ENCODE measurements around the gene PTPRN2. TPM values are rescaled to one million over a fixed set of nuclear protein-coding genes. Genes with fewer than 3 reads are reported as not detected.
A peak's percentile ranks its signal among the peaks of the same experiment; 100 is the strongest.

Gene PTPRN2
- total RNA-seq, 1 experiment from 2014 or later = 1.1 TPM

DNA sequence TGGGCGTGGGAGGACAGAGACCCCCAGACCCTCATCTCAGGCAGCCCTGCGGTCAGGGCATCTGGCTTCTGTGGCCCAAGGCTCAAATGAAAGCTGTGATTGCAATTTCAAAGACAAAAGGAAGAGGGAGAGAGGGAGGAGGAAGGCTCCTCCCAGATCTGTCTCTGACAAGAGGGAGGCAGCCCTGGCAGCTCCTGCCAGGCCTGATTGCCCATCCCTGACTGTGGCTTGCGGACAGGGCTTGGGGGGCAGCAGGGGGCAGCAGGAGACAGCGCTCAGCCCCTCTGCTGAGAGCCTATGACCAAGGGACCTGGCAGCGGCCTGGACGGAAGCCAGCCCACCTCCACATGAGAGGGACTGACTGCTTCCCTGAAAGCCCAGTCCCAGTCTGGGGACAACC, 91.8 kb downstream of the PTPRN2 start:
- DNase-seq (ENCODE audit: low read depth, low spot score) (no peak), ATAC-seq (peak; percentile 92)
- no TSS peak for BruUV-seq (replicated peaks)
- Histone ChIP-seq H3K27ac (ENCODE audit: low read length) (no peak overlapping the region), H3K9me3 (ENCODE audit: control insufficient read depth, insufficient read depth, low read depth, low read length) (no peaks in the 10 kb centered on the region), H3K4me3 (ENCODE audit: low read depth in 2 of 2, low read length in 2 of 2) (no peak overlapping the region), H3K27me3 (ENCODE audit: control insufficient read depth, insufficient read depth, low read length) (no peaks in the 10 kb centered on the region), H3K36me3 (ENCODE audit: control insufficient read depth, insufficient read depth, low read length) (no peaks in the 10 kb centered on the region), H3K4me1 (ENCODE audit: control insufficient read depth, insufficient read depth, low read length) (no peaks in the 10 kb centered on the region)
- intact Hi-C loops (cut with micrococcal nuclease; ENCODE audit: unreplicated experiment) (no loop called here), in situ Hi-C loops (cut with HindIII; ENCODE audit: low pct_unique_long_range_greater_than_20kb, low sequenced_read_pairs) (no loop called here)
- TF ChIP-seq, protein P1, sequence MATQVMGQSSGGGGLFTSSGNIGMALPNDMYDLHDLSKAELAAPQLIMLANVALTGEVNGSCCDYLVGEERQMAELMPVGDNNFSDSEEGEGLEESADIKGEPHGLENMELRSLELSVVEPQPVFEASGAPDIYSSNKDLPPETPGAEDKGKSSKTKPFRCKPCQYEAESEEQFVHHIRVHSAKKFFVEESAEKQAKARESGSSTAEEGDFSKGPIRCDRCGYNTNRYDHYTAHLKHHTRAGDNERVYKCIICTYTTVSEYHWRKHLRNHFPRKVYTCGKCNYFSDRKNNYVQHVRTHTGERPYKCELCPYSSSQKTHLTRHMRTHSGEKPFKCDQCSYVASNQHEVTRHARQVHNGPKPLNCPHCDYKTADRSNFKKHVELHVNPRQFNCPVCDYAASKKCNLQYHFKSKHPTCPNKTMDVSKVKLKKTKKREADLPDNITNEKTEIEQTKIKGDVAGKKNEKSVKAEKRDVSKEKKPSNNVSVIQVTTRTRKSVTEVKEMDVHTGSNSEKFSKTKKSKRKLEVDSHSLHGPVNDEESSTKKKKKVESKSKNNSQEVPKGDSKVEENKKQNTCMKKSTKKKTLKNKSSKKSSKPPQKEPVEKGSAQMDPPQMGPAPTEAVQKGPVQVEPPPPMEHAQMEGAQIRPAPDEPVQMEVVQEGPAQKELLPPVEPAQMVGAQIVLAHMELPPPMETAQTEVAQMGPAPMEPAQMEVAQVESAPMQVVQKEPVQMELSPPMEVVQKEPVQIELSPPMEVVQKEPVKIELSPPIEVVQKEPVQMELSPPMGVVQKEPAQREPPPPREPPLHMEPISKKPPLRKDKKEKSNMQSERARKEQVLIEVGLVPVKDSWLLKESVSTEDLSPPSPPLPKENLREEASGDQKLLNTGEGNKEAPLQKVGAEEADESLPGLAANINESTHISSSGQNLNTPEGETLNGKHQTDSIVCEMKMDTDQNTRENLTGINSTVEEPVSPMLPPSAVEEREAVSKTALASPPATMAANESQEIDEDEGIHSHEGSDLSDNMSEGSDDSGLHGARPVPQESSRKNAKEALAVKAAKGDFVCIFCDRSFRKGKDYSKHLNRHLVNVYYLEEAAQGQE (IDR thresholded peaks at IDR 0.05; ENCODE audit: insufficient read depth in 1 of 2, low read depth in 2 of 2, low read length in 1 of 2) = no peak
- TF ChIP-seq, protein P2, sequence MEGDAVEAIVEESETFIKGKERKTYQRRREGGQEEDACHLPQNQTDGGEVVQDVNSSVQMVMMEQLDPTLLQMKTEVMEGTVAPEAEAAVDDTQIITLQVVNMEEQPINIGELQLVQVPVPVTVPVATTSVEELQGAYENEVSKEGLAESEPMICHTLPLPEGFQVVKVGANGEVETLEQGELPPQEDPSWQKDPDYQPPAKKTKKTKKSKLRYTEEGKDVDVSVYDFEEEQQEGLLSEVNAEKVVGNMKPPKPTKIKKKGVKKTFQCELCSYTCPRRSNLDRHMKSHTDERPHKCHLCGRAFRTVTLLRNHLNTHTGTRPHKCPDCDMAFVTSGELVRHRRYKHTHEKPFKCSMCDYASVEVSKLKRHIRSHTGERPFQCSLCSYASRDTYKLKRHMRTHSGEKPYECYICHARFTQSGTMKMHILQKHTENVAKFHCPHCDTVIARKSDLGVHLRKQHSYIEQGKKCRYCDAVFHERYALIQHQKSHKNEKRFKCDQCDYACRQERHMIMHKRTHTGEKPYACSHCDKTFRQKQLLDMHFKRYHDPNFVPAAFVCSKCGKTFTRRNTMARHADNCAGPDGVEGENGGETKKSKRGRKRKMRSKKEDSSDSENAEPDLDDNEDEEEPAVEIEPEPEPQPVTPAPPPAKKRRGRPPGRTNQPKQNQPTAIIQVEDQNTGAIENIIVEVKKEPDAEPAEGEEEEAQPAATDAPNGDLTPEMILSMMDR (IDR thresholded peaks at IDR 0.05) = no peak; the same call in 1 of the 2 replicates
- TF ChIP-seq SIN3A (IDR thresholded peaks at IDR 0.05; ENCODE audit: borderline replicate concordance, insufficient read depth, low read depth, low read length) (no peak), TCF7L2 (IDR thresholded peaks at IDR 0.05; ENCODE audit: low read depth, low read length) (no peak), POLR2AphosphoS5 (IDR thresholded peaks at IDR 0.05; ENCODE audit: low read depth, low read length) (no peak)
- POLR2A ChIA-PET = no interaction called here
- CTCF ChIA-PET = interaction anchor here (0.8 kb wide), 1 partner anchor 479 kb away, joined by 3 read pairs; no protein-coding TSS in a partner anchor

DNA sequence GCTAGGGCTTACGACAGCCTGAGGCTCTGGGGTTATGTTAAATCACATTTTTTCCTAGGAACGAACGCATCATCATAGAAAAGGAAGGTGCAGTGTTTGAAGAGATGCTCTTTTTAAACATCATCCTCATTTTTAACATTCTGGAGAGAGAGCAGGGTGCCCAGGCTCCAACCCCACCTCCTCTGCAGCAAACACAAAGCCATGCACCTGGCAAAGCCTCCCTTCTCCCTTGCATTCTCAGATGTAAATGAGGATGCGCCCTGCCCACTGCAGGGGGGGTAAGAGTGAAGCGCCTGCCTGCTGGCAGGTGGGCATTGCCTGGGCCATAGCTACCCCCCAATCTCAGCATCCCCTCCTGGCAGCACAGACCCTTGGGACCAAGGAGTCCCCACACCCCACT, 92.4 kb downstream of the PTPRN2 start:
- no peaks in the 10 kb centered on the region for H3K4me1 ChIP-seq (ENCODE audit: control insufficient read depth, insufficient read depth, low read length)
- no peak overlapping the region for H3K4me3 ChIP-seq (ENCODE audit: low read depth in 2 of 2, low read length in 2 of 2)
- CTCF ChIA-PET = interaction anchor here (0.8 kb wide), 1 partner anchor 478 kb away, joined by 3 read pairs; no protein-coding TSS in a partner anchor
- ATAC-seq (no peak), DNase-seq (ENCODE audit: low read depth, low spot score) (no peak)
- TF ChIP-seq, protein P1 (IDR thresholded peaks at IDR 0.05; ENCODE audit: insufficient read depth in 1 of 2, low read depth in 2 of 2, low read length in 1 of 2) = no peak
- TF ChIP-seq TCF7L2 (IDR thresholded peaks at IDR 0.05; ENCODE audit: low read depth, low read length) (no peak), POLR2AphosphoS5 (IDR thresholded peaks at IDR 0.05; ENCODE audit: low read depth, low read length) (no peak), SIN3A (IDR thresholded peaks at IDR 0.05; ENCODE audit: borderline replicate concordance, insufficient read depth, low read depth, low read length) (no peak)
- TF ChIP-seq, protein P2 (IDR thresholded peaks at IDR 0.05) = no peak
- no peaks in the 10 kb centered on the region for H3K36me3 ChIP-seq (ENCODE audit: control insufficient read depth, insufficient read depth, low read length)
- no peaks in the 10 kb centered on the region for H3K27me3 ChIP-seq (ENCODE audit: control insufficient read depth, insufficient read depth, low read length)
- no peaks in the 10 kb centered on the region for H3K9me3 ChIP-seq (ENCODE audit: control insufficient read depth, insufficient read depth, low read depth, low read length)
- POLR2A ChIA-PET = no interaction called here
- in situ Hi-C loops (cut with HindIII; ENCODE audit: low pct_unique_long_range_greater_than_20kb, low sequenced_read_pairs) (no loop called here), intact Hi-C loops (cut with micrococcal nuclease; ENCODE audit: unreplicated experiment) (no loop called here)
- H3K27ac ChIP-seq (ENCODE audit: low read length) = no peak overlapping the region
- BruUV-seq (replicated peaks) = no TSS peak
